Activated naive CD4-positive, alpha-beta T cell treated with anti-CD3 and anti-CD28 coated beads, Interleukin-2, amount 50 U/mL, for 24 hours (primary cell): Measurements from ENCODE around the gene SLCO2B1.

Experiments used
- H3K27ac Mint-ChIP-seq: one replicate; pipeline ENCODE4 v1.8.0; 2021; ENCODE audit warnings: mild to moderate bottlenecking, mixed read lengths
- H3K27me3 Mint-ChIP-seq: one replicate; pipeline ENCODE4 v1.8.0; 2021; ENCODE audit warnings: mixed read lengths
- H3K36me3 Mint-ChIP-seq: one replicate; pipeline ENCODE4 v1.8.0; 2021; ENCODE audit warnings: mixed read lengths
- H3K4me1 Mint-ChIP-seq: one replicate; pipeline ENCODE4 v1.8.0; 2021; ENCODE audit warnings: mixed read lengths
- H3K4me3 Mint-ChIP-seq: one replicate; pipeline ENCODE4 v1.8.0; 2021; ENCODE audit warnings: mild to moderate bottlenecking, mixed read lengths
- H3K9me3 Mint-ChIP-seq: one replicate; pipeline ENCODE4 v1.8.0; 2021; ENCODE audit warnings: mixed read lengths

The SLCO2B1 gene

DNA sequence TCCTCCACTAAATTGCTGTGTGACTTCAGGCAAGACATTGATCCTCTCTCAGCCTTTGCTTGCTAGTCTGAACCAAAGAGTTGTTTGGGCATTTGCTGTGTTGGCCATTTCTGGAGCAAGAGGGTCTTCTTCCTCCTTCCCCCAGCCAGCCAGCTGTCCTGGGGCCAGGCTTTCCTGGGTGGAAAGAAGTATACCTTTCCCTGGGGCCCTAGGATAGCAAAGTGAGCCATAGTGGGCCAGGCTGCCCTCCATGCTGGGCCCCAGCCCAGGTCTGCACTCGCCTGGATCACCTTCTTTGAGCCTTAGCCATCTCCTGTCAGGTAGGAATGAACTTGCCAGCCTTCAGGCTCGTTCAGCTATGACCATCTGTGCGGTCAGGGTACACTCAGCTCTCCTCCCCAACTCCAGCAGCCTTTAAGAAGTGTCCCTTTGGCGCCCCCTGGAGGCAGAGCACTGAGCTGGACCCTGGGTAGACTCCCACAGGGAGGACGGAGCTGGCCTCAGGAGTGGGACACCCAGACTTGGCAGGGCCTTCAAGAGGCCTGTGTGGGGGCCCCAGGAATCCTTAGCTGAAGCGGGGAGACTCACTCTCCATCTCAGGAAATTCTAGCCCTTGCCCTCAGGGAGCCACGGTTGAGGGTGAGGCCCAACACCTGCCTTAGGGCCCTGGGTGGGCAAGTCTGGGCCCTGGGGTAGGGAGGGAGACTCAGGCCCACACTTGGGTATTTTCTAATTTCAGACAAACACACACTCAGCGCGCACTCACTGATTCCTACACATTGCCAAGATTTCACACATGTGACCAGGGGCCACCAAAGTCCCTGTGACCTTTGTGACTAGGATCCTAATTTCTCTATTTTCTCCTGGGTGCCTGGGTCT is 54.0 kb downstream of the SLCO2B1 start:
- no peak overlapping the region for H3K27ac Mint-ChIP-seq
- no peaks in the 10 kb centered on the region for H3K9me3 Mint-ChIP-seq
- no peak overlapping the region for H3K4me3 Mint-ChIP-seq
- H3K4me1 Mint-ChIP-seq, result no peaks in the 10 kb centered on the region
- peaks cover 2% of the 10 kb centered on the region for H3K27me3 Mint-ChIP-seq
- H3K36me3 Mint-ChIP-seq, result no peaks in the 10 kb centered on the region

DNA sequence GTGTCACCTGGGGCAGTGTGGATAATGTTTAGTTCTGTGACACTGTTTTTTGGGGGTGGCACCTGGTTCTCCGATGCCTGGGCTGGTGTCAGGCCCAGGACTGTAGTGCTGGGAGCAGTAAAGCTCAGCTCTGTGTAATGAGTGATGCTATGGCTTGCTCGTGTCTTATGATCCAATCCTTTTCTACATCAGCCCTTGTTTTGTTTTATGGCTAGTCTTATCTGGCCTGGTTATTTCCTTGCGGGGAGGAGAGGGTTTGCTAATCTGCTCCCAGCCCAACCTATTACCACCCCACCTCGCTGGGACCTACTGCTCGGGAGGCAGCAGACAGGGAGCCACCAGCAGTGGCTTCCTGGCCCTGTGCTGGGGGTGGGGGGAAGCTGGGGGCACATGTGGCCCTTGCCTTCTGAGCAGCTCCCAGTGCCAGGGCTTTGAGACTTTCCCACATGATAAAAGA is 54.7 kb downstream of the SLCO2B1 start:
- Mint-ChIP-seq H3K4me3 (no peak overlapping the region), H3K27ac (no peak overlapping the region), H3K4me1 (no peaks in the 10 kb centered on the region), H3K9me3 (no peaks in the 10 kb centered on the region), H3K36me3 (no peaks in the 10 kb centered on the region), H3K27me3 (peaks cover 4% of the 10 kb centered on the region)

DNA sequence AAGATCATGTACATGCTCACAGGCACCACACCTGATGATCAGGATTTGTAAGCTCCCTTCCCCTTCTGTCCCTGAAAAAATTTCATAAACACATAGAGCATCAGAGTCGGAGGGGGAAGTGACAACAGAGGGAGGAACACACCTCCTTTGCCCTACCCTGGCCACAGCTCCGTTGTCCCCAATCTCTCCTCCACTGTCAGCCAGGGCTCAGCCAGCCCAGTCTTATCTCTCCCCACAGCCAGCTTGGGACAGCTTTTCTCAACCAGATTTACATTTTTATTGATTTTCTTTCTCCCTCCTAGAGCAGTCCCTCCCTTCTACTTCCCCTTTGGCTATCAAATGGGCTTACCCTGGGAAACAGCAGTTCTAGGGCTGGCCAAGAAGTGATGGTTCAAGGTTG is 57.5 kb downstream of the SLCO2B1 start:
- H3K9me3 Mint-ChIP-seq, result no peaks in the 10 kb centered on the region
- no peak overlapping the region for H3K27ac Mint-ChIP-seq
- H3K4me1 Mint-ChIP-seq, result no peaks in the 10 kb centered on the region
- H3K4me3 Mint-ChIP-seq, result no peak overlapping the region
- H3K27me3 Mint-ChIP-seq, result peaks cover 7% of the 10 kb centered on the region
- no peaks in the 10 kb centered on the region for H3K36me3 Mint-ChIP-seq

DNA sequence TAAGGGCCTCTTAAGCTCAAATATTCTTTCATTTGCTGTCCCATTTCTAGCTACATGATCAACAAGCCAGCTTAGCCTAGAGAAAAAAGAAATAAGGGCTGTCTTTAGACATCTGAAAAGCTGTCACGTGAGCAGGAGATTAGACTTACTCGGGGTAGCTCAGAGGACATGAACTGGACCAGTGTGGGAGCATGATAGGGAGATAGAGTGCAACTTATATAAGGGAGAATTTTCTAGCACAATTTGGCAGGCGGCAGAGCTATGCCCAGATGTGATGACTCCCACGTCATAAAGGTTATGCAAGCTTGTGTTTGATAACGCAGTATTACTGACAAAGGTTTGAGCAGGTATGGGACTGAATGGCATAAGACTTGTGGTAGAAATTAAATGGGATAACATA is 61.5 kb downstream of the SLCO2B1 start:
- Mint-ChIP-seq H3K9me3 (no peaks in the 10 kb centered on the region), H3K27me3 (peaks cover 15% of the 10 kb centered on the region), H3K27ac (no peak overlapping the region), H3K4me3 (no peak overlapping the region), H3K4me1 (no peaks in the 10 kb centered on the region), H3K36me3 (no peaks in the 10 kb centered on the region)

DNA sequence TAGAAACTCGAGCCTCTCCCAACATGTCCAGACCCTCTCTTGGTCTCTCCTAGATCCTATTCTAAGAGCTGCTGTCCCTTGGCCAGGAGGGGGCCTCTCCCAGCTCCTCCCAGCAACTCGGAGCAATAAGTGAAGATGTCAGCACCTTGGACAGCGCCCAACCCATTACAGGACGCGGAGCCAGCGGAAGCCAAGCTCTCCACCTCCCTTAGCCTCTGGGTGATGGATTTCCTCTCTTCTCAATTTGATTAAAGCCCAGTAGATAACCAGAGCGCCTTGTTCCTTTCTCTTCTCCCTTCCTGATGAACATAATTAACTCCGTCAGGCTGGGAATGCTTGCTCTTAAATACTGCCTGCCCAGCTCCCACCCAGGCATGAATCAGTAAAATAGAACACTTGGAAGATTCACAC is 63.5 kb downstream of the SLCO2B1 start:
- H3K27ac Mint-ChIP-seq, result no peak overlapping the region
- peaks cover 20% of the 10 kb centered on the region for H3K27me3 Mint-ChIP-seq
- no peaks in the 10 kb centered on the region for H3K36me3 Mint-ChIP-seq
- no peaks in the 10 kb centered on the region for H3K9me3 Mint-ChIP-seq
- no peaks in the 10 kb centered on the region for H3K4me1 Mint-ChIP-seq
- no peak overlapping the region for H3K4me3 Mint-ChIP-seq

DNA sequence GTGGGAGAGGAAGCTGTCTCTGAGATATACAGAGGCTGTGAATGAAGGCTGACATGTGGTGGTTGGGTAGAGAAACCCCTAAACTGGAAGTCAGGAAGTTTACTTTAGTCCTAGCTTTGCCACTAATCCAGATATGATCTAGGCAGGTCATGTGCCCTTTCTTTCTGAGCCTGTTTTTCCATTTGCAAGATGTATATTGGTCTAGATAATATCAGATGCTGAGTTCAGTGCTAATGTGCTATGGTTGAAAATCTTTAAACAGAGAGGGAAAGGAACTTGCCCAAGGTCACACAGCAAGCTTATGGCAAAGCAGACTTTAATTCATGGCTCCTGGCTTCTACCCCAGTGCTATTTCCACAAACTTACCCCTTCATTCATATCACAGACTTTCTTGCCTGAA is 63.9 kb downstream of the SLCO2B1 start:
- Mint-ChIP-seq H3K4me1 (no peaks in the 10 kb centered on the region), H3K36me3 (no peaks in the 10 kb centered on the region), H3K4me3 (no peak overlapping the region), H3K9me3 (no peaks in the 10 kb centered on the region), H3K27me3 (peaks cover 20% of the 10 kb centered on the region), H3K27ac (no peak overlapping the region)

DNA sequence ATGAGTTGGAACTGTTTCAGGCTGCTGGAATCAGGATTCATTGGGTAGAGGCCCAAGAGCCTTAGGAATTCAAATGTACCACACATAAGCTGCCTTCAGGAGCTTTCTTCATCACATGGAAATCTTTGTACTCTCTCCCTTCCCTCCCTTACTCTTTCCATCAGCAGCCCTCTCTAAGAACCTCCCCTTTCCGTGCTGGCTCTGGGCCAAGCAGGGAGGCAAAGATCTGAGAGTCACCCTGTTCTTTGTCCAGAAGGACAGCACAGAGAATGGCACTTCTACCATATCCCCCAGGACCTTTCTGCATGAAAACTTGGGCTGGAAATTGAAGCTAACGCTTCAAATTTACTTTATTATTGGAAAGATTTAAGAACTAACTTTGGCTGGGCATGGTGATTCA is 69.0 kb downstream of the SLCO2B1 start:
- H3K27ac Mint-ChIP-seq, result no peak overlapping the region
- peaks cover 9% of the 10 kb centered on the region for H3K27me3 Mint-ChIP-seq
- H3K4me3 Mint-ChIP-seq, result no peak overlapping the region
- H3K4me1 Mint-ChIP-seq, result no peaks in the 10 kb centered on the region
- no peaks in the 10 kb centered on the region for H3K36me3 Mint-ChIP-seq
- H3K9me3 Mint-ChIP-seq, result no peaks in the 10 kb centered on the region

DNA sequence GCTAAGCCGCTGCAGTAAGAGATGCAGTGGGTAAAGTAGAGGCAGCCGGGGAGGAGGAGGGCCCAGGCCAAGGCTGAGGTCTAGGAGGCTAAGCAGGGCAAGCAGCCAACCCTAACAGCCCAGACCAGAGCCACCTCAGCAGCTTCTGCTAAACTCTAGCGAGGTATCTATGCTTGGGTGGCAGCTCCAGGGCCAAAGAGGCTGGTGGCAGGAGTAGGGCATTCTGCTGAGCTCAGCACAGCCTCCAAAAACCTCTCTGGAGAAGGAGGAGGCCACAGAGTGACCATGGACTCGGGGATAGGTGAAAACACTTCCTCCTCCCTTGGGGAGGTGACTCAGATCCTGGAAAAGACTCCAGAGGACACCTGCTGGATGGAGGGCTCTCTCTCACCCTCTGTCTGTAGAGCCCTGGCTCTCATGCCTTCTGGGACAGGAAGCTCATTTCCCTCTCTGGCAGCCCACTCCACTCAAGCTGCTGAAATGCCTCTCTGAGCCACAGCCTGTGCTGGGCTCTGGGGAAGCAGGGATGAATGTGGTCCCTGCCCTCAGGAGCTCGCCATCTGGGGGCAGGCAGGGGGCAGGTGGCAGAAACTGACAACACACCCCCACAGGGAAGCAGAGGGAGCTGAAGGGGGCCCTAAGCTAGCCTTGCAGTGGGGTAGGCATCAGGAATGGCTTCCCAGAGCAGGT is 73.2 kb downstream of the SLCO2B1 start:
- Mint-ChIP-seq H3K27ac (no peak overlapping the region), H3K9me3 (no peaks in the 10 kb centered on the region), H3K4me3 (no peak overlapping the region), H3K4me1 (no peaks in the 10 kb centered on the region), H3K27me3 (no peaks in the 10 kb centered on the region), H3K36me3 (no peaks in the 10 kb centered on the region)

DNA sequence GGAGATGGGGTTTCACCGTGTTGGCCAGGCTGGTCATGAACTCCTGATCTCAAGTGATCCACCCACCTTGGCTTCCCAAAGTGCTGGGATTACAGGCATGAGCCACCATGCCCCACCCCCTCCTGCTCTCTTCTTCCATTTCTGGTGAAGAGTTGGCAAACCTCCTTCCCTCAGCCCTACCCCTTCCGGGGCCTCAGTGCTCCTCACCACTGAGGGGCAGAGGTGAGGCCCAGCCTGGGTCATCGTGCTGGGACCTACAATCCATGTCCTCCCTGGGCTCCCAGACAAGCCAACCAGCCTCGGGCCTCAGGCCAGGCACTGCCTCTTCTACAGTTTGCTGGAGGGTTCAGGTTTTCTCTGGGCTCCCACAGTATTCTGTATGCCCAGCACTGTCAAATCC is 74.9 kb downstream of the SLCO2B1 start:
- Mint-ChIP-seq H3K27me3 (no peaks in the 10 kb centered on the region), H3K4me1 (no peaks in the 10 kb centered on the region), H3K4me3 (no peak overlapping the region), H3K9me3 (no peaks in the 10 kb centered on the region), H3K36me3 (no peaks in the 10 kb centered on the region), H3K27ac (no peak overlapping the region)

DNA sequence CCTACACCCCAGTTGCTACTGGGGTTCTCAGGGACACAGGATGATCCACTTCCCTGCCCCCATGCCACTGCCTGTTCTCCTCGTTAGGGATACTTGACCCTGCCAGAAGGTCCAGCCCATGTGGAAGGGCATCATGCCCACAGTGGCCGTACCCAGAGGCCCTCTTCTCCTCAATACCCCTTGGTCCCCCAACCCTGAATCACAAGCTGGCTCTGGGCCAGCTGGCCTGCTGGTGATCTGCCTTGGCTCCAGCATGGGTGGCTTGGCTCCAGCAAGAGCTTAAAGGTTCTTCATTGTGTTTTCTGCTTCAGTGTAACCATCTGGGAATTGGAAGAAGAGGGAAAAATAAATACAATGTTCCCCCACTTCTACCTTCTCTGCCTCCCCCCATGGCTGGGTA is 78.6 kb downstream of the SLCO2B1 start:
- H3K27ac Mint-ChIP-seq, result no peak overlapping the region
- peaks cover 4% of the 10 kb centered on the region for H3K27me3 Mint-ChIP-seq
- H3K4me3 Mint-ChIP-seq, result no peak overlapping the region
- peaks cover 6% of the 10 kb centered on the region for H3K9me3 Mint-ChIP-seq
- no peaks in the 10 kb centered on the region for H3K36me3 Mint-ChIP-seq
- no peaks in the 10 kb centered on the region for H3K4me1 Mint-ChIP-seq

DNA sequence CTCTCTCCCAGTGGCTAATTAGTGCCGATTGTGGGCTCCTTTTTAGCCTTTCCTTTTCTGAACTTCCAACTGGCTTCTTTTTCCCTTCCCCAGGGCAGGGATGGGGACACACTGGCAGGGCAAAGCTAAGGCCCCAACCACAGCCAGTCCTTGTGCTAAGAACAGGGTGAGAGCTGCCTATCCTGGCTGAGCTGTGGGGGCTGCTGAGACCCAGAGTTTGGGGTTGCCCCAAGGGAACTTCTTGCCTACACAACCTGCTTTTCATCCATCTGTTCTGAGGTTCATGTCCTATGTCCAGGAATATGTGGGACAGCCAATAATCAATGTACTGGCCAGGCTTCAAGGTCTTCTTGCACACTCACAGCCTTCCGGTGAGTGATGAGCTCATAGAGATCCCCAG is 79.7 kb downstream of the SLCO2B1 start:
- Mint-ChIP-seq H3K27ac (no peak overlapping the region), H3K4me3 (no peak overlapping the region), H3K9me3 (peaks cover 6% of the 10 kb centered on the region), H3K36me3 (no peaks in the 10 kb centered on the region), H3K4me1 (no peaks in the 10 kb centered on the region), H3K27me3 (peaks cover 4% of the 10 kb centered on the region)

DNA sequence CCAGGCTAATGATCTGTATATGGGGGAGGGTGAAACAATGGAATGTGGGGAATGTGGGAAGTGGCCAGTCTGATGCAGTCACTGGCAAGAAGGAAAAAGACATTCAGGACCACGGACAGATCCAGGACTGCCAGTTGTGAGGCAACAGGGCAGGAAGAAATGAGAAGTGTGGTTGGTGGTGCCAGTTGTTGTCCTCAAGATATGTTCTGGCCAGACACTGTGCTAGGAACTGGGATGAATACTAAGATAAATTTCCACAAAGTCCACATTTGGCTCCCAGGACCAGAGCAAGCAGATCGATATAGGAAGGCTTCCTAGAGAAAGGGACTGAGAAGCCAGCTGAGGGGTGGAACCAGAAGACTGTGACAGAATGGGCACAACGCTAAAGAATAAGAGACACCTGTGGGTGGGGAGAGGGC is 82.9 kb downstream of the SLCO2B1 start:
- H3K4me1 Mint-ChIP-seq, result no peaks in the 10 kb centered on the region
- H3K36me3 Mint-ChIP-seq, result no peaks in the 10 kb centered on the region
- no peak overlapping the region for H3K4me3 Mint-ChIP-seq
- H3K27me3 Mint-ChIP-seq, result peaks cover 6% of the 10 kb centered on the region
- peaks cover 6% of the 10 kb centered on the region for H3K9me3 Mint-ChIP-seq
- H3K27ac Mint-ChIP-seq, result no peak overlapping the region

DNA sequence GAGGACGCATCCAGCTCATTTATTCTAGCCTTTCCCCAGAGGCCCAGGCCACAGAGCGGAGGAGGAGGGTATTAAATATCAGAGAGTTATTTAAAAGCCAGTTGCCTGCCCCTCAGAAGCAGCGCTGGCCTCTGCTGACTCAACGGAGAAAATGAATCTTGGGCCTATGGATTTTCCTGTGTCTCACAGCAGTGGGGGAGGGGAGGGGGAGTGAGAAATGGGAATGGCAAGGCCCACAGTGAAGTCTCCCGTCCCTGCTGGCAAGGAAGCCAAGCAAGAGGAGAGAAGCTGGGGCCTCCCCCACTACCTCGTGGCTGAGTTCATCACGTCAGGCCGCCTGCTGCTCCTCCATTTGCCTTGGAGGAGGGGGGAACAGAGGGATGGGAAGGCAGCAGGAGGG is 85.2 kb downstream of the SLCO2B1 start:
- H3K9me3 Mint-ChIP-seq, result peaks cover 6% of the 10 kb centered on the region
- no peak overlapping the region for H3K27ac Mint-ChIP-seq
- H3K4me3 Mint-ChIP-seq, result no peak overlapping the region
- H3K36me3 Mint-ChIP-seq, result no peaks in the 10 kb centered on the region
- peaks cover 12% of the 10 kb centered on the region for H3K27me3 Mint-ChIP-seq
- H3K4me1 Mint-ChIP-seq, result peaks cover 3% of the 10 kb centered on the region

DNA sequence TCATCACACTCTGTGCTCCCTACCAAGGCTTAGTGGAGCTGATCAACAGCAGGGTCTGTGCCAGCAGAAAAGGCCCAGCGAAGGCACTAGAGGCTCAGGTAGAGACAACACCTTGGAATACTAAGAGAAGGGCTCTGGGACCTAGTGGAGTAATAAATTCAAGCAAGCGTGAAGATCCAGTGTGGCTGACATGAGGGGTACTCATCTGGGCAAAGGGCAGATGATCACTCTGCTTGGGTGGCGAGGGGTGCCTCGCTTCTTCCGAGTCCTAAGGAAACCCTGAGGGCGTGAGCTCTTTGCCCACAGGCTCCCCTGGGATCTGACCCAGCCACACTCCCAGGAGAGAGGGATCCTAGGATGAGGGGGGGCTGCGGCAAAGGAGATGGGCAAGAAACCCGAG is 86.1 kb downstream of the SLCO2B1 start:
- H3K27me3 Mint-ChIP-seq, result peaks cover 12% of the 10 kb centered on the region
- H3K4me1 Mint-ChIP-seq, result peaks cover 3% of the 10 kb centered on the region
- no peak overlapping the region for H3K27ac Mint-ChIP-seq
- H3K36me3 Mint-ChIP-seq, result no peaks in the 10 kb centered on the region
- H3K9me3 Mint-ChIP-seq, result peaks cover 6% of the 10 kb centered on the region
- H3K4me3 Mint-ChIP-seq, result no peak overlapping the region

DNA sequence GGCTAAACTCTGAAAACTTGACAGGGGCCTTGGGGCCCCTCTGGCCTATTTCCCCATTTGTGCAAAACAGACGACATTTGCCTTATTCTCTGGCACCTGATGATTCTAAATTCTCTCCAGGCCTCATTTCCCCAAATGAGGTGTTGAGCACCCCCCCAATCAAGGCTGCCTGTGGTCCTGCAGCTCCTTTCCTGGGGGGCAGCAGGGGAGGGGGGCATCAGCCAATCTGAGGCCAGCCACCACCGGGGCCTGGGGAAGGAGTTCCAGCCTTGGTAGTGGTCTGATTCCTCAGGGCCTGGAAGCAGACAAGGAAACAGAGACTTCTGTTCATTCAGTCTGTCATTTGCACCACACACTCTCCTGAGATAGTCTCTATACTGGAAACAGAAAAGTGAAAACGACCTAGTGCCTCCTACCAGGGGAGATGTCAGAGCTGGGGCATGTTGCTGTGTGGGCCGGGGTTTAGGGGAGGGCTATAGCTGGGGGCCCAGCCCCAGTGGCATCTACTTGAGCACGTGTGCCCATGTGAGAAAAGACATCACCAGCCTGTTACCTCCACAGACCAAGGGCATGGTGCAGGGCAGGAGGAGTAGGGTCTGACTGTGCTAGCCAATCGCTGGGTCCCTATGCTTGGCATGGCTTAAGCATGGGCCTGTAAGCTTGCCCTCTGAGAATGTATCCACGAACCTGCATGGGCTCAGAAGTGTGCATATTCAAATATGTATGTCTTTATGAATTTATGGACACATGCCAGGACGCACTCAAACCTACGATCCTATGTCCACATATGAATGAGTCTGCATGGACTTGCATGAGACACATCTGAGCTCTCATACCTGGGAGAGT is 87.9 kb downstream of the SLCO2B1 start:
- no peak overlapping the region for H3K4me3 Mint-ChIP-seq
- peaks cover 14% of the 10 kb centered on the region for H3K4me1 Mint-ChIP-seq
- no peak overlapping the region for H3K27ac Mint-ChIP-seq
- peaks cover 19% of the 10 kb centered on the region for H3K27me3 Mint-ChIP-seq
- H3K36me3 Mint-ChIP-seq, result no peaks in the 10 kb centered on the region
- peaks cover under 1% of the 10 kb centered on the region for H3K9me3 Mint-ChIP-seq
